ENCODE data around the gene NAT16. TPM values are rescaled to one million over a fixed set of nuclear protein-coding genes. Genes with fewer than 3 reads are reported as not detected.
"Not testable (repeated sequence)": the region's sequence is repeated elsewhere in the genome, so short reads cannot be mapped to it uniquely, and the experiment has no call there.

The NAT16 gene
- total RNA-seq, 1 experiment from 2014 or later = not detected

DNA sequence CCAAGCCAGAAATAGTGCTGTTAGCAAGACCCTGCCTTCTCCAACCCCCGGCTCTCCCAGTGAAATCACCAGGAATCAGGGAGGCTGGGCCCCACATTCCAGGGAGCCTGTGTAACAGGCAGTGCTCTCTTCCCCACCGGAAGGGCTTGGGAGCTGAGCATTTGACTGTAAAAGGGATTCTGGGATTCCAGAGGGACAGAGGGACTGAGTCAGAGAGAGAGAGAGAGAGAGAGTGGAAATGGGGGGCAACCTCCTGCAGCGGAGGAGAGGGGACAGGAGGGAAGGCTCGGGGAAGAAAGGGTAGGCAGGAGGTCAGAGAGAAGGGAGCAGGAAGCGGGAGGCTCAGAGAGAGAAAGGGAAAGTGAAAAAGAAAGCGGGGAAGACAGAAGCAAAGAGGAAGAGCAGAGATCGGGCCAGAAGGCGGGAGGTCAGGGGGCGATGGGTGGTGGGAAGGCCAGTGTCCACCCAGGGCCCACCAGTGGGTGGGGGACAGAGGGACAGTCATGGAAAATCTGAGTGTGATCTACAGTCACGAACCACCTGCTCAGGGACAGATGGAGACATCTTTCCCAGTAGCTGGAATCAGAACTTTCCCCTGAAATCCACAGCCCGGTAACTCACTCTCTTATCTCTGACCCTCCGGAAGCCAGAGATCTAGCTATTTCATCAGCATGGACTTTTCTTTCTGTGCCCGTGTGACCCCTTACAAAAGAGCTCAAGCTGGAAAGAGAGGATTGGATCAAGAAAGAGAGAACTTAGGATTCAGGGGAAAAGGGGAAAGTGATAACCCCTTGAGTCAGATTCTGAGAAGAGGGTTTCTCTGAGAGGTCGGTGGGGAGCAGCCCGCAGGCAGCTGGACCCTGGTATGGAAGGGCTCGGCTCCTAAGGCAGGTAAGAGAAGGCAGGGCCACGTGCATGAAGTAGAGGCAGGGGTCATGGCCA lies 57.8 kb downstream of the NAT16 start:
- in situ Hi-C loops (cut with HindIII; ENCODE audit: low pct_unique_long_range_greater_than_20kb, low sequenced_read_pairs) = no loop called here
- DNase-seq (ENCODE audit: low read depth) = peak; percentile 90

GRCh38 chr7:101121631-101121990 lies 58.5 kb downstream of the NAT16 start:
- DNase-seq (ENCODE audit: low read depth); in situ Hi-C loops (cut with HindIII; ENCODE audit: low pct_unique_long_range_greater_than_20kb, low sequenced_read_pairs): not testable (repeated sequence)

Other genes with a start within 250 kb of the NAT16 start
- gene MUC3A, start 230.8 kb downstream of the NAT16 start, total RNA-seq (2014; rRNA removed; shearing (Covaris generic); ENCODE audit: low replicate concordance) = 0.20 TPM in 1 of 2 replicates, not detected in the other
- gene MUC12, start 210.7 kb downstream of the NAT16 start, total RNA-seq (2014; rRNA removed; shearing (Covaris generic); ENCODE audit: low replicate concordance) = 1.3 TPM in 1 of 2 replicates, not detected in the other
- not detected in 2 replicates for gene MUC17, start 160.2 kb downstream of the NAT16 start, total RNA-seq (2014; rRNA removed; shearing (Covaris generic); ENCODE audit: low replicate concordance)
- gene TRIM56, start 94.8 kb downstream of the NAT16 start, total RNA-seq (2014; rRNA removed; shearing (Covaris generic); ENCODE audit: low replicate concordance) = 4.1 and 6.8 TPM in 2 replicates
- gene SERPINE1, start 53.2 kb downstream of the NAT16 start, total RNA-seq (2014; rRNA removed; shearing (Covaris generic); ENCODE audit: low replicate concordance) = 36.7 and 42.4 TPM in 2 replicates
- gene AP1S1, start 25.8 kb downstream of the NAT16 start, total RNA-seq (2014; rRNA removed; shearing (Covaris generic); ENCODE audit: low replicate concordance) = 296 and 312 TPM in 2 replicates
- 0.14 and 0.74 TPM in 2 replicates for gene VGF, start 14.7 kb downstream of the NAT16 start, total RNA-seq (2014; rRNA removed; shearing (Covaris generic); ENCODE audit: low replicate concordance)
- gene MOGAT3, start 20.7 kb upstream of the NAT16 start, total RNA-seq (2014; rRNA removed; shearing (Covaris generic); ENCODE audit: low replicate concordance) = not detected in 2 replicates
- gene PLOD3, start 37.3 kb upstream of the NAT16 start, total RNA-seq (2014; rRNA removed; shearing (Covaris generic); ENCODE audit: low replicate concordance) = 33.6 and 68.2 TPM in 2 replicates
- 84.0 and 106 TPM in 2 replicates for gene ZNHIT1, start 37.9 kb upstream of the NAT16 start, total RNA-seq (2014; rRNA removed; shearing (Covaris generic); ENCODE audit: low replicate concordance)
- 0.81 and 0.93 TPM in 2 replicates for gene CLDN15, start 57.5 kb upstream of the NAT16 start, total RNA-seq (2014; rRNA removed; shearing (Covaris generic); ENCODE audit: low replicate concordance)
- 130 and 156 TPM in 2 replicates for gene FIS1, start 64.8 kb upstream of the NAT16 start, total RNA-seq (2014; rRNA removed; shearing (Covaris generic); ENCODE audit: low replicate concordance)
- gene IFT22, start 141.5 kb upstream of the NAT16 start, total RNA-seq (2014; rRNA removed; shearing (Covaris generic); ENCODE audit: low replicate concordance) = 36.6 and 58.1 TPM in 2 replicates
- 1.1 and 1.7 TPM in 2 replicates for gene COL26A1, start 182.6 kb upstream of the NAT16 start, total RNA-seq (2014; rRNA removed; shearing (Covaris generic); ENCODE audit: low replicate concordance)

All from Caki2 (cell line).